Measurements from ENCODE around the gene KLHL11.

The KLHL11 gene

GRCh38 chr17:41810659-41811548 lies 54.3 kb downstream of the KLHL11 start:
- no peak for DNase-seq (ENCODE audit: low read depth)

- DNase-seq (ENCODE audit: low read depth) = no peak
These were observed 58.4 kb downstream of the KLHL11 start for GRCh38 chr17:41806685-41807445.

Measured in non-pigmented ciliary epithelial cell (primary cell).